IPS DF 19.7 (cell line): ENCODE data around the gene ZNF165.
A peak's percentile ranks its signal among the peaks of the same experiment; 100 is the strongest.
"Not testable (repeated sequence)": the region's sequence is repeated elsewhere in the genome, so short reads cannot be mapped to it uniquely, and the experiment has no call there.

Experiments
- DNase-seq: peaks from one replicate; pipeline ENCODE4 v3.0.0-alpha.2; 2013; ENCODE audit warnings: low read depth, low spot score

The ZNF165 gene

GRCh38 chr6:28080381-28080630 lies at the start of gene ZNF165:
Gene ZNF165 (plus strand): TSS chr6:28080568. CDS start chr6:28085481, 4,913 bp downstream.
- not testable (repeated sequence) for DNase-seq

GRCh38 chr6:28053584-28053983 lies 26.8 kb upstream of the ZNF165 start:
- DNase-seq = no peak

- no peak for DNase-seq
Measured at GRCh38 chr6:28060405-28060804, 20.0 kb upstream of the ZNF165 start.

GRCh38 chr6:28064272-28064671 lies 16.1 kb upstream of the ZNF165 start:
- no peak for DNase-seq

GRCh38 chr6:28068067-28068466 lies 12.3 kb upstream of the ZNF165 start:
- no peak for DNase-seq

GRCh38 chr6:28070968-28071367 lies 9.4 kb upstream of the ZNF165 start:
- not testable (repeated sequence) for DNase-seq

- DNase-seq = no peak
Measured at GRCh38 chr6:28078050-28078449, 2.3 kb upstream of the ZNF165 start.

GRCh38 chr6:28078836-28079235 lies 1.5 kb upstream of the ZNF165 start:
- no peak for DNase-seq

- peak; percentile 93 for DNase-seq
Measured at GRCh38 chr6:28080631-28081485, 490 bp downstream of the ZNF165 start.

- DNase-seq = no peak
Measured at GRCh38 chr6:28081486-28081751, 1.1 kb downstream of the ZNF165 start.

GRCh38 chr6:28082939-28083338 lies 2.6 kb downstream of the ZNF165 start:
- no peak for DNase-seq

- DNase-seq = no peak
Measured at GRCh38 chr6:28089054-28089453, 8.7 kb downstream of the ZNF165 start.

GRCh38 chr6:28090917-28091586 lies 10.7 kb downstream of the ZNF165 start:
- no peak for DNase-seq

GRCh38 chr6:28102222-28102621 lies 21.9 kb downstream of the ZNF165 start:
- not testable (repeated sequence) for DNase-seq

GRCh38 chr6:28102699-28103098 lies 22.3 kb downstream of the ZNF165 start:
- DNase-seq = not testable (repeated sequence)

GRCh38 chr6:28104392-28105244 lies 24.2 kb downstream of the ZNF165 start:
- peak; percentile 77 for DNase-seq

- no peak for DNase-seq
Measured at GRCh38 chr6:28105245-28105639, 24.9 kb downstream of the ZNF165 start.

- no peak for DNase-seq
Measured at GRCh38 chr6:28107506-28107905, 27.1 kb downstream of the ZNF165 start.

GRCh38 chr6:28111964-28112363 lies 31.6 kb downstream of the ZNF165 start:
- no peak for DNase-seq

- DNase-seq = no peak
Measured at GRCh38 chr6:28115799-28116198, 35.4 kb downstream of the ZNF165 start.

GRCh38 chr6:28117386-28118050 lies 37.1 kb downstream of the ZNF165 start:
- DNase-seq = no peak

- no peak for DNase-seq
Measured at GRCh38 chr6:28118217-28118616, 37.8 kb downstream of the ZNF165 start.
